ENCODE results near the gene NPY4R2. TPM values are rescaled to one million over a fixed set of nuclear protein-coding genes. Genes with fewer than 3 reads are reported as not detected.
"Not testable (repeated sequence)": the region's sequence is repeated elsewhere in the genome, so short reads cannot be mapped to it uniquely, and the experiment has no call there.

Gene NPY4R2
- total RNA-seq, result 0.12 and 0.20 TPM in 2 replicates
- not detected in 2 replicates for polyA plus RNA-seq

- not testable (repeated sequence) for H3K4me3 ChIP-seq; H3K4me2 ChIP-seq; DNase-seq (ENCODE audit: low spot score); H3K27ac ChIP-seq; H3K4me1 ChIP-seq (ENCODE audit: insufficient read depth); H4K20me1 ChIP-seq (ENCODE audit: insufficient read depth, poor library complexity, severe bottlenecking); H3K9me2 ChIP-seq (replicated peaks; ENCODE audit: insufficient read depth); H3K79me2 ChIP-seq; H3K9me3 ChIP-seq (ENCODE audit: low read depth); H3K27me3 ChIP-seq; H3K36me3 ChIP-seq (replicated peaks; ENCODE audit: insufficient read depth, low read depth); H2AFZ ChIP-seq
- no CpG with 5 or more reads among the region's 35 CpGs for WGBS (ENCODE audit: low lambda C conversion rate, missing lambda C conversion rate)
Measured at GRCh38 chr10:47918475-47918874, at the start of gene NPY4R2. TSS of gene NPY4R2 (plus strand) at chr10:47918662. CDS start at chr10:47921988, 3,326 bp downstream.

- not testable (repeated sequence) for H3K36me3 ChIP-seq (replicated peaks; ENCODE audit: insufficient read depth, low read depth); H2AFZ ChIP-seq; H3K27ac ChIP-seq; H3K4me2 ChIP-seq; H3K9me3 ChIP-seq (ENCODE audit: low read depth); H3K27me3 ChIP-seq; H3K4me3 ChIP-seq; H4K20me1 ChIP-seq (ENCODE audit: insufficient read depth, poor library complexity, severe bottlenecking); H3K79me2 ChIP-seq; DNase-seq (ENCODE audit: low spot score); H3K9me2 ChIP-seq (replicated peaks; ENCODE audit: insufficient read depth); H3K4me1 ChIP-seq (ENCODE audit: insufficient read depth)
- no CpG with 5 or more reads among the region's 8 CpGs for WGBS (ENCODE audit: low lambda C conversion rate, missing lambda C conversion rate)
Measured at GRCh38 chr10:47870887-47871286, 47.6 kb upstream of the NPY4R2 start.

- H4K20me1 ChIP-seq (ENCODE audit: insufficient read depth, poor library complexity, severe bottlenecking); H3K4me3 ChIP-seq; H3K4me1 ChIP-seq (ENCODE audit: insufficient read depth); H3K27ac ChIP-seq; H3K9me2 ChIP-seq (replicated peaks; ENCODE audit: insufficient read depth); H3K9me3 ChIP-seq (ENCODE audit: low read depth); DNase-seq (ENCODE audit: low spot score); H2AFZ ChIP-seq; H3K36me3 ChIP-seq (replicated peaks; ENCODE audit: insufficient read depth, low read depth); H3K27me3 ChIP-seq; H3K79me2 ChIP-seq; H3K4me2 ChIP-seq: not testable (repeated sequence)
- 92% methylated on average over 4 of the region's 8 CpGs for WGBS (ENCODE audit: low lambda C conversion rate, missing lambda C conversion rate)
Measured at GRCh38 chr10:47871485-47872180, 46.8 kb upstream of the NPY4R2 start.

- not testable (repeated sequence) for H3K27ac ChIP-seq; H3K4me1 ChIP-seq (ENCODE audit: insufficient read depth); DNase-seq (ENCODE audit: low spot score); H3K27me3 ChIP-seq; H3K36me3 ChIP-seq (replicated peaks; ENCODE audit: insufficient read depth, low read depth); H4K20me1 ChIP-seq (ENCODE audit: insufficient read depth, poor library complexity, severe bottlenecking); H2AFZ ChIP-seq; H3K9me2 ChIP-seq (replicated peaks; ENCODE audit: insufficient read depth); H3K9me3 ChIP-seq (ENCODE audit: low read depth); H3K4me3 ChIP-seq; H3K4me2 ChIP-seq; H3K79me2 ChIP-seq
- no CpG with 5 or more reads among the region's 5 CpGs for WGBS (ENCODE audit: low lambda C conversion rate, missing lambda C conversion rate)
Measured at GRCh38 chr10:47872236-47872635, 46.2 kb upstream of the NPY4R2 start.

GRCh38 chr10:47884239-47884638, 34.2 kb upstream of the NPY4R2 start:
- H3K27me3 ChIP-seq; H3K27ac ChIP-seq; H2AFZ ChIP-seq; H4K20me1 ChIP-seq (ENCODE audit: insufficient read depth, poor library complexity, severe bottlenecking); DNase-seq (ENCODE audit: low spot score); H3K9me3 ChIP-seq (ENCODE audit: low read depth); H3K4me3 ChIP-seq; H3K9me2 ChIP-seq (replicated peaks; ENCODE audit: insufficient read depth); H3K36me3 ChIP-seq (replicated peaks; ENCODE audit: insufficient read depth, low read depth); H3K4me2 ChIP-seq; H3K79me2 ChIP-seq; H3K4me1 ChIP-seq (ENCODE audit: insufficient read depth): not testable (repeated sequence)
- no CpG with 5 or more reads among the region's 3 CpGs for WGBS (ENCODE audit: low lambda C conversion rate, missing lambda C conversion rate)

GRCh38 chr10:47884934-47885333, 33.5 kb upstream of the NPY4R2 start:
- H2AFZ ChIP-seq; H3K27ac ChIP-seq; DNase-seq (ENCODE audit: low spot score); H3K27me3 ChIP-seq; H3K4me3 ChIP-seq; H3K4me2 ChIP-seq; H3K9me3 ChIP-seq (ENCODE audit: low read depth); H3K9me2 ChIP-seq (replicated peaks; ENCODE audit: insufficient read depth); H3K4me1 ChIP-seq (ENCODE audit: insufficient read depth); H3K36me3 ChIP-seq (replicated peaks; ENCODE audit: insufficient read depth, low read depth); H3K79me2 ChIP-seq; H4K20me1 ChIP-seq (ENCODE audit: insufficient read depth, poor library complexity, severe bottlenecking): not testable (repeated sequence)
- no CpG with 5 or more reads among the region's 3 CpGs for WGBS (ENCODE audit: low lambda C conversion rate, missing lambda C conversion rate)

GRCh38 chr10:47886356-47886755, 32.1 kb upstream of the NPY4R2 start:
- H2AFZ ChIP-seq; H3K79me2 ChIP-seq; H3K36me3 ChIP-seq (replicated peaks; ENCODE audit: insufficient read depth, low read depth); H4K20me1 ChIP-seq (ENCODE audit: insufficient read depth, poor library complexity, severe bottlenecking); H3K9me3 ChIP-seq (ENCODE audit: low read depth); H3K4me2 ChIP-seq; H3K4me3 ChIP-seq; DNase-seq (ENCODE audit: low spot score); H3K4me1 ChIP-seq (ENCODE audit: insufficient read depth); H3K9me2 ChIP-seq (replicated peaks; ENCODE audit: insufficient read depth); H3K27ac ChIP-seq; H3K27me3 ChIP-seq: not testable (repeated sequence)
- no CpG with 5 or more reads among the region's 2 CpGs for WGBS (ENCODE audit: low lambda C conversion rate, missing lambda C conversion rate)

GRCh38 chr10:47886827-47887226, 31.6 kb upstream of the NPY4R2 start:
- H3K79me2 ChIP-seq; H3K4me2 ChIP-seq; H3K36me3 ChIP-seq (replicated peaks; ENCODE audit: insufficient read depth, low read depth); DNase-seq (ENCODE audit: low spot score); H3K9me3 ChIP-seq (ENCODE audit: low read depth); H3K27ac ChIP-seq; H2AFZ ChIP-seq; H3K27me3 ChIP-seq; H3K4me3 ChIP-seq; H4K20me1 ChIP-seq (ENCODE audit: insufficient read depth, poor library complexity, severe bottlenecking); H3K4me1 ChIP-seq (ENCODE audit: insufficient read depth); H3K9me2 ChIP-seq (replicated peaks; ENCODE audit: insufficient read depth): not testable (repeated sequence)
- WGBS (ENCODE audit: low lambda C conversion rate, missing lambda C conversion rate), result no CpG with 5 or more reads among the region's 4 CpGs

GRCh38 chr10:47890737-47891136, 27.7 kb upstream of the NPY4R2 start:
- H3K4me2 ChIP-seq; H3K27me3 ChIP-seq; H3K4me3 ChIP-seq; H3K9me3 ChIP-seq (ENCODE audit: low read depth); H3K36me3 ChIP-seq (replicated peaks; ENCODE audit: insufficient read depth, low read depth); H2AFZ ChIP-seq; H4K20me1 ChIP-seq (ENCODE audit: insufficient read depth, poor library complexity, severe bottlenecking); H3K9me2 ChIP-seq (replicated peaks; ENCODE audit: insufficient read depth); H3K79me2 ChIP-seq; H3K4me1 ChIP-seq (ENCODE audit: insufficient read depth); H3K27ac ChIP-seq; DNase-seq (ENCODE audit: low spot score): not testable (repeated sequence)
